BE2C (cell line): ENCODE measurements around the gene CNTN4.
A peak's percentile ranks its signal among the peaks of the same experiment; 100 is the strongest.

Source experiments
- DNase-seq: peaks from one replicate; pipeline ENCODE4 v3.0.0-alpha.2; 2020
- H3K27me3 ChIP-seq: fragments of 250-450 bp; sonication (Bioruptor Pico); 2 replicates; pipeline ENCODE4 v1.5.1; 2020; ENCODE audit warnings: mild to moderate bottlenecking
- H3K36me3 ChIP-seq: fragments of 250-450 bp; sonication (Bioruptor Pico); 2 replicates; pipeline ENCODE4 v1.5.1; 2020; ENCODE audit warnings: mild to moderate bottlenecking
- H3K4me1 ChIP-seq: fragments of 250-450 bp; sonication (Bioruptor Pico); 2 replicates; pipeline ENCODE4 v1.5.1; 2020
- H3K4me3 ChIP-seq: 2 replicates; pipeline ENCODE4 v1.5.1; 2011; ENCODE audit warnings: low read depth, low read length
- H3K9me3 ChIP-seq: fragments of 250-450 bp; sonication (Bioruptor Pico); 2 replicates; pipeline ENCODE4 v1.5.1; 2020
- CTCF ChIP-seq: IDR thresholded peaks from 2 replicates; pipeline ENCODE4 v1.5.1; 2012; ENCODE audit warnings: mild to moderate bottlenecking, low read depth, low read length

CNTN4 gene

GRCh38 chr3:2727610-2728318 is 629.1 kb downstream of the CNTN4 start:
- no peaks in the 10 kb centered on the region for H3K27me3 ChIP-seq
- H3K36me3 ChIP-seq, result no peaks in the 10 kb centered on the region
- H3K9me3 ChIP-seq, result no peaks in the 10 kb centered on the region
- H3K4me1 ChIP-seq, result no peaks in the 10 kb centered on the region
- no peak for DNase-seq
- no peak overlapping the region for H3K4me3 ChIP-seq
- no peak for TF ChIP-seq CTCF

- Histone ChIP-seq H3K27me3 (no peaks in the 10 kb centered on the region), H3K36me3 (no peaks in the 10 kb centered on the region), H3K4me1 (no peaks in the 10 kb centered on the region), H3K4me3 (no peak overlapping the region), H3K9me3 (no peaks in the 10 kb centered on the region)
- no peak for DNase-seq
- no peak for TF ChIP-seq CTCF
These were observed 633.2 kb downstream of the CNTN4 start for GRCh38 chr3:2731843-2732242.

GRCh38 chr3:2735392-2735894 is 636.8 kb downstream of the CNTN4 start:
- no peak for DNase-seq
- Histone ChIP-seq H3K36me3 (no peaks in the 10 kb centered on the region), H3K9me3 (no peaks in the 10 kb centered on the region), H3K4me1 (no peaks in the 10 kb centered on the region), H3K4me3 (no peak overlapping the region), H3K27me3 (no peaks in the 10 kb centered on the region)
- TF ChIP-seq CTCF, result no peak

- TF ChIP-seq CTCF, result no peak
- Histone ChIP-seq H3K36me3 (no peaks in the 10 kb centered on the region), H3K27me3 (no peaks in the 10 kb centered on the region), H3K9me3 (no peaks in the 10 kb centered on the region), H3K4me3 (no peak overlapping the region), H3K4me1 (no peaks in the 10 kb centered on the region)
- no peak for DNase-seq
These were observed 642.9 kb downstream of the CNTN4 start for GRCh38 chr3:2741516-2741915.

DNA sequence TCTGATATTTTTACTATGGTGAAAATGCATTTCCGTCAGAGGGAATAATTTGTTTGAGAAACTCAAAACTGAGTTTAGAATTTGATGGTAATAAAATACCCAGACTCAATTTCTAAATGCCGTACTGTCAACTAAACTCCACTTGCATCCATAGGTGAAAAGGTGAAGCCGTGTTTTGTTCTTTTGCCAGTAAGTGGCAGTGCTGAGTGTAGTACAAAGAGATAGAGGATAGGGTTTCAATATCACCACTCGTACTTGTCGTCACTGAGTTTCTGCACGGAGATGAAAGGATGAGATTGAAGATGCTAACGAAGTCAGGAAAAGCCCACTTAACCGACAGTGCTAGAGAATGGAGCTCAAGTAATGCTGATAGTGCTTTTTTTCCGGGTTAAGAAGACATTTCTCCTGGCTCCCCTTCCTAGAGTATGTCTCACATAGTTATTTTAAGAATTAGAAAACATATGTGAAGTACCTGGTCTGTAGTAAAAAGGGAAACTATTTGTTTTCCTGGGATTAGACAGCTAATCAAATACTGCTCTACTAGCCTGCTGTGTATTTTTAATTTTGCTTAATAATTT is 666.4 kb downstream of the CNTN4 start:
- DNase-seq, result peak; percentile 8
- TF ChIP-seq CTCF, result peak; percentile 64
- Histone ChIP-seq H3K4me3 (peak overlapping the region; percentile 33; the same call in 1 of the 2 replicates), H3K4me1 (no peaks in the 10 kb centered on the region), H3K9me3 (no peaks in the 10 kb centered on the region), H3K27me3 (no peaks in the 10 kb centered on the region), H3K36me3 (no peaks in the 10 kb centered on the region)

GRCh38 chr3:2770451-2770850 is 671.8 kb downstream of the CNTN4 start:
- no peaks in the 10 kb centered on the region for H3K9me3 ChIP-seq
- DNase-seq, result no peak
- no peaks in the 10 kb centered on the region for H3K4me1 ChIP-seq
- H3K4me3 ChIP-seq, result no peak overlapping the region
- TF ChIP-seq CTCF, result no peak
- H3K36me3 ChIP-seq, result no peaks in the 10 kb centered on the region
- no peaks in the 10 kb centered on the region for H3K27me3 ChIP-seq
